Activated naive CD4-positive, alpha-beta T cell treated with anti-CD3 and anti-CD28 coated beads, Interleukin-2, amount 50 U/mL, for 24 hours (primary cell): ENCODE results near the gene SERINC2.
"Not testable (repeated sequence)": the region's sequence is repeated elsewhere in the genome, so short reads cannot be mapped to it uniquely, and the experiment has no call there.

ENCODE experiments used
- H3K27ac Mint-ChIP-seq: one replicate; pipeline ENCODE4 v1.8.0; 2021; ENCODE audit warnings: mild to moderate bottlenecking, mixed read lengths
- H3K27me3 Mint-ChIP-seq: one replicate; pipeline ENCODE4 v1.8.0; 2021; ENCODE audit warnings: mixed read lengths
- H3K36me3 Mint-ChIP-seq: one replicate; pipeline ENCODE4 v1.8.0; 2021; ENCODE audit warnings: mixed read lengths
- H3K4me1 Mint-ChIP-seq: one replicate; pipeline ENCODE4 v1.8.0; 2021; ENCODE audit warnings: mixed read lengths
- H3K4me3 Mint-ChIP-seq: one replicate; pipeline ENCODE4 v1.8.0; 2021; ENCODE audit warnings: mild to moderate bottlenecking, mixed read lengths
- H3K9me3 Mint-ChIP-seq: one replicate; pipeline ENCODE4 v1.8.0; 2021; ENCODE audit warnings: mixed read lengths

Gene SERINC2

DNA sequence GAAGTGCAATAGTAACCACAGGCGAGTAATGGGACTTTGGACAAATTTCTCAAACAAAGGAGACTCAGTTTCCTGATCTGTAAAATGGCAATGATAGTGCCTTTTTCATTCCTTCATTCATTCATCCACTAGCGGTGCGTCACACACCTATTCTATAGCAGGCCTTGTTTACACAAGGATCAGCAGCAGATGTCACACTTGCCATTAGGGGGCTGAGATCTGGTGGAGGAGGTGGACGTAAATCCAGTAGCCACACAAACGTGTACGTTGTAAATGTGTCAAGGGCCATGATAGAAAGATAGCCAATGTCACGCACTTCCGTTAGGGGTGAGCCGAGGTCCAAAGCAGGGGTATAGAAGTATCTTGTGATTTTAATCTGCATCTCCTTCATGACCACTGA, 34.2 kb downstream of the SERINC2 start:
- H3K9me3 Mint-ChIP-seq: peaks cover 11% of the 10 kb centered on the region
- H3K27ac Mint-ChIP-seq: no peak overlapping the region
- no peaks in the 10 kb centered on the region for H3K36me3 Mint-ChIP-seq
- no peak overlapping the region for H3K4me3 Mint-ChIP-seq
- peaks cover 15% of the 10 kb centered on the region for H3K27me3 Mint-ChIP-seq
- no peaks in the 10 kb centered on the region for H3K4me1 Mint-ChIP-seq

DNA sequence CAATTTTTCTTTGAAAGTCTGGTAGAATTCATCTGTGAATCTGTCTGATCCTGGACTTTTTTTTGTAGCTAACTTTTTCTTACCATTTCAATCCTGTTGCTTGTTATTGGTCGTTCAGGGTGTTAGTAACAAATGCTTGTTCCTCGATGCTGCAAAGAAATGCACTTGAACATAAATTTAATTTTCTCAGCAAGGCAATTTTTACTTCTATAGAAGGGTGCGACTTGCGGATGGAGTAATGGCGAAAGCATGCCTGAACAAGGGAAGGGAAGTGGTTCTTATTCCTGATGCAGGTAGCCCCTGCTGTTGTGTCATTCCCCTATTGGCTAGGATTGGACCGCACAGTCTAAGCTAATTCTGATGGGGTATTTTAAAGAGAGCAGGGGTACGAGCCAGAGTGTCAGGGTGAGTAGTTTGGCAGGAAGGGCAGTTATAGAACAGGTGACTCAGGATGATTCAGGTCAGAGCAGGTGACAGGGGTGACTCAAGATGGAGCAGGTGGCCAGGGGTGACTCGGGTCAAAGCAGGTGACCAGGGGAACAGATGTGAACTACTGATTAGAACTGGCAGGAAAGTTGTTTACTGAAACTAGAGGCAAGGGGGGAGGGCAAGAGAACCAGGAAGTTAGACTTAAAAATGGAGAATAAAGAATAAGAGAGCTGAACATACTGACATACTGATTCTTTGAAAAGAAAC, 40.5 kb downstream of the SERINC2 start:
- H3K27me3 Mint-ChIP-seq: peaks cover 30% of the 10 kb centered on the region
- no peaks in the 10 kb centered on the region for H3K4me1 Mint-ChIP-seq
- H3K36me3 Mint-ChIP-seq: peaks cover 3% of the 10 kb centered on the region
- no peak overlapping the region for H3K27ac Mint-ChIP-seq
- peaks cover 45% of the 10 kb centered on the region for H3K9me3 Mint-ChIP-seq
- H3K4me3 Mint-ChIP-seq: no peak overlapping the region

DNA sequence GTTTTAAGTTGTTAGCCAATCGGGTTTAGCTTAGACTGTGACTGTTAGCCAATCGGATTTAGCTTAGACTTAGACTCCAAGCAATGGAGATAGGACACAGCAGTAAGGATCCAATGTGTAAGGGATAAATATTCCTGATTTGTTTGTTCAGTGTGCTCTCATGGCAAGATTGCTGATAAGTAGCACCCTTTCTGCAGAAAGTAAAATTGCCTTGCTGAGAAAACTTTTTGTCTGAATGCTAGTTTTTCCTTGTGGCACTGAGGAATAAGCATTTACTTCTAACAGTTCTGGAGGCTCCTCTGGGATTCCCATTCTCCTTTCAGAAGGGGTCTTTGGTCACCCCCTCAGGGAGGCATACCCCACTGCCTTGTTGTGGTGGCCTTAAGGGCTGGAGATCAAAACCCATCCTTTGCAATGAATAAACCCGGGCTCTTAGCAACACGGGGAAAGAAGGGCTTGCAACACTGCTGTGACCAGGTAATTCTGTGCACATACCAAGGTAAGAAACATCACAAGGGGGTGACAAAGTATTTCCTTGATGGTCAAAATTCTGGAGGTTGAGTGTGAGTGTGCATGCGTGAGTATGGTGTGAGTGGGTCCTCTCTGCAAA, 45.4 kb downstream of the SERINC2 start:
- Mint-ChIP-seq H3K9me3 (peaks cover 38% of the 10 kb centered on the region), H3K27ac (no peak overlapping the region), H3K4me3 (no peak overlapping the region), H3K4me1 (no peaks in the 10 kb centered on the region), H3K36me3 (peaks cover 3% of the 10 kb centered on the region), H3K27me3 (peaks cover 26% of the 10 kb centered on the region)

DNA sequence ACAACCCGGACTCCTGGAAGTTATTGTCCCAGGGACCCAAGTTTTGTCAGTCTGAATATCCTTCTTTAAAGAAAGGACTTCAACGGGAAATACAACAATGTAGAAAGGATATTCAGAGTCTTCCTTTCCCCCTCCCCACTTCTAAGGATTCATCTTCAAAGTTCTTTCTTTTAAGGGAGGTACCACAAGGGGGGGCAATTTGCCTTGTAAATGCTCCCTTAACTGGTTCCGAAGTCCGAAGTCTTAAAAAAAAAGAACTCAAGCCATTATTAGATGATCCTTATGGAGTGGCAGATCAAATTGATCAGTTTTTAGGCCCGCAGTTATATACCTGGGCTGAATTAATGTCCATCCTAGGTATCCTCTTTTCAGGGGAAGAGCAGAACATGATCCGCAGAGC, 47.0 kb downstream of the SERINC2 start:
- Mint-ChIP-seq H3K4me3 (no peak overlapping the region), H3K27ac (no peak overlapping the region), H3K9me3 (peaks cover 33% of the 10 kb centered on the region), H3K36me3 (no peaks in the 10 kb centered on the region), H3K27me3 (peaks cover 31% of the 10 kb centered on the region), H3K4me1 (no peaks in the 10 kb centered on the region)

DNA sequence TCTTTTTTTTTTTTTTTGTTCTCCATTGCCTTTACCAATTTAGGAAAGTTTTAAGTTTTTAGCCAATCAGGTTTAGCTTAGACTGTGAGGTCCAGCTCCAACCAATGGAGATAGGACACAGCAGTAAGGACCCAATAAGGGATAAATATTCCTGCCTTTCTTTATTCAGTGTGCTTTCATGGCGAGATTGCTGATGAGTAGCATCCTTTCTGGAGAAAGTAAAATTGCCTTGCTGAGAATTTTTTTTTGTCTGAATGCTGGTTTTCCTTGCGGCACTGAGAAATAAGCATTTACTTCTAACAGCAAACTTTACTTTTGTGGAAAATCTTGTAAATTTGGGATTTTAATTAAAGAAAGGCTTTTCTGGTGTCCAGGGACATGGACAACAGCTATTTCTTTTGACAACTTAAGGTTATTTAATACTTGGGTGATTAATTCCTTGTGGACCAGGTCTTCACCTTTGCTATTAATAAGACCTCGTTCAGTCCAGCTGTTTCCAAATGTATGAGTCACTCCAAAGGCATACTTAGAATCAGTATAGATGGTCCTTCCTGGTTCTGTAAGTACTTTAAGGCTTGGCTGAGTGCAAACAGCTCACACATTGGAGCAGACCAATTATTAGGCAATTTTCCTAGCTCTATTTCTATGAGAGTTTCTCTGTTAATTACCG, 54.1 kb downstream of the SERINC2 start:
- Mint-ChIP-seq H3K36me3 (peaks cover 1% of the 10 kb centered on the region), H3K27me3 (peaks cover 29% of the 10 kb centered on the region), H3K9me3 (no peaks in the 10 kb centered on the region), H3K4me1 (no peaks in the 10 kb centered on the region), H3K27ac (no peak overlapping the region), H3K4me3 (no peak overlapping the region)

DNA sequence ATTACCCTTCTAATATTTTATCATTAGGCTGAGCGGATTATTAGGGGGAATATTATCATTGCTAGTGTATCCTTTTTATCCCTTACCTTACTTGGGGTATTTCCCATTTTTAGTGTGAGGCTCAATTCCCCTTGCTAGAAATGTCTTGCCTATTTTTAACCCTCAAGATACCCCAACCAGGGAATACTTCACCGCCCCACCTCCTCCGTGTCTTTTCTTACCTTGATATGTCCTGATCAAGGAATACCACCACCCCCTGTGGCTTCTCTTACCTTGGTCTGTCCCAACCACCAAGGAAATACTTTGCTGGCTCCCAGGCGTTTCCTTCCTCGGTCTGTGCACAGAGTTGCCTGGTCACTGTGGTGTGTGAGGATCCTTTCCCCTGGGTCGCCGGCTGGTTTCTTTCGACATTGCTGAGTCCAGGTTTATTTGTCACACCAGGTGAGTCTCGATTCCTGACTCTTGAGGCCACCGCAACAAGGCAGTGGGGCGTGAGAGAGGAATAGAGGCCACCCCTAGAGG, 57.8 kb downstream of the SERINC2 start:
- no peaks in the 10 kb centered on the region for H3K9me3 Mint-ChIP-seq
- no peak overlapping the region for H3K4me3 Mint-ChIP-seq
- H3K4me1 Mint-ChIP-seq: no peaks in the 10 kb centered on the region
- peaks cover 18% of the 10 kb centered on the region for H3K27me3 Mint-ChIP-seq
- H3K27ac Mint-ChIP-seq: no peak overlapping the region
- peaks cover 1% of the 10 kb centered on the region for H3K36me3 Mint-ChIP-seq

DNA sequence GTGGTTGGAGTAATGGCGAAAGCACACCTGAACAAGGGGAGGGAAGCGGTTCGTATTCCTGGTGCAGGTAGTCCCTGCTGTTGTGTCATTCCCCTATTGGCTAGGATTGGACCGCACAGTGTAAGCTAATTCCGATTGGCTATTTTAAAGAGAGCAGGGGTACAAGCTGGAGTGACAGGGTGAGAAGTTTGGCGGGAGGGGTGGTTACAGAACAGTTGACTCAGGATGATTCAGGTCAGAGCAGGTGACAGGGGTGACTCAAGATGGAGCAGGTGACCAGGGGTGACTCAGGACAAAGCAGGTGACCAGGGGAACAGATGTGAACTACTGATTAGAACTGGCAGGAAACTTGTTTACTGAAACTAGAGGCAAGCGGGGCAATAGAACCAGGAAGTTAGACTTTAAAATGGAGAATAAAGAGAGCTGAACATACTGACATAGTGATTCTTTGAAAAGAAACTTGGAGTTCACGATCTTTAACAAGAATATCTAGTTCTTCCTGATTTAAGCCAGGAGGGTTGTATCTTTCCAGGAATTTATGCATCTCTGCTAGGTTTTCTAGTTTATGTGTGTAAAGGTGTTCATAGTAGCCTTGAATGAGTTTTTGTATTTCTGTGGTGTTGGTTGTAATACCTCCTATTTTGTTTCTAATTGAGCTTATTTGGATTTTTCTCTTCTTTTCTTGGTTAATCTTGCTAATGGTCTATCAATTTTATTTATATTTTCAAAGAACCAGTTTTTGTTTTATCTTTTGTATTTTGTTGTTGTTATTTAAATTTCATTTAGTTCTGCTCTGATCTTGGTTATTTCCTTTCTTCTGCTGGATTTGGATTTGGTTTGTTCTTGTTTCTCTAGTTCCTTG, 58.7 kb downstream of the SERINC2 start:
- not testable (repeated sequence) for H3K4me1 Mint-ChIP-seq, H3K27ac Mint-ChIP-seq, H3K9me3 Mint-ChIP-seq, H3K36me3 Mint-ChIP-seq, H3K4me3 Mint-ChIP-seq
- H3K27me3 Mint-ChIP-seq: peaks cover 18% of the 10 kb centered on the region

DNA sequence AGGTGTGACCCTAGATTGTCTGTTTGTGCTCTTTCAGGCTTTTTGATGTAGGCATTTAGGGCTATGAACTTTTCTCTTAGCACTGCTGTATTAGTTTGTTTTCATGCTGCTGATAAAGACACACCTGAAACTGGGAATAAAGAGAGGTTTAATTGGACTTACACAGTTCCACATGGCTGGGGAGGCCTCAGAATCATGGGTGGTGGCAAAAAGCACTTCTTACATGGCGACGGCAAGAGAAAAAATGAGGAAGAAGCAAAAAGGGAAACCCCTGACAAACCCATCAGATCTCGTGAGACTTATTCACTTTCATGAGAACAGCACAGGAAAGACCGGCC, 59.3 kb downstream of the SERINC2 start:
- not testable (repeated sequence) for H3K9me3 Mint-ChIP-seq, H3K4me1 Mint-ChIP-seq, H3K36me3 Mint-ChIP-seq, H3K27ac Mint-ChIP-seq, H3K4me3 Mint-ChIP-seq
- peaks cover 18% of the 10 kb centered on the region for H3K27me3 Mint-ChIP-seq

DNA sequence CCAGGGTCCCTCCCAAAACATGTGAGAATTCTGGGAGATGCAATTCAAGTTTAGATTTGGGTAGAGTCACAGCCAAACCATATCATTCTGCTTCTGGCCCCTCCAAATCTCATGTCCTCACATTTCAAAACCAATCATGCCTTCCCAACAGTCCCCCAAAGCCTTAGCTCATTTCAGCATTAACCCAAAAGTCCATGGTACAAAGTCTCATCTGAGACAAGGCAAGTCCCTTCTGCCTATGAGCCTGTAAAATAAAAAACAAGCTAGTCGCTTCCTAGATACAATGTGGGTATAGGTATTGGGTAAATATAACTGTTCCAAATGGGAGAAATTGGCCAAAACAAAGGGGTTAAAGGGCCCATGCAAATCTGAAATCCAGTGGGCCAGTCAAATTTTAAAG, 59.7 kb downstream of the SERINC2 start:
- H3K27ac Mint-ChIP-seq, H3K4me1 Mint-ChIP-seq, H3K4me3 Mint-ChIP-seq, H3K9me3 Mint-ChIP-seq, H3K36me3 Mint-ChIP-seq: not testable (repeated sequence)
- peaks cover 18% of the 10 kb centered on the region for H3K27me3 Mint-ChIP-seq

DNA sequence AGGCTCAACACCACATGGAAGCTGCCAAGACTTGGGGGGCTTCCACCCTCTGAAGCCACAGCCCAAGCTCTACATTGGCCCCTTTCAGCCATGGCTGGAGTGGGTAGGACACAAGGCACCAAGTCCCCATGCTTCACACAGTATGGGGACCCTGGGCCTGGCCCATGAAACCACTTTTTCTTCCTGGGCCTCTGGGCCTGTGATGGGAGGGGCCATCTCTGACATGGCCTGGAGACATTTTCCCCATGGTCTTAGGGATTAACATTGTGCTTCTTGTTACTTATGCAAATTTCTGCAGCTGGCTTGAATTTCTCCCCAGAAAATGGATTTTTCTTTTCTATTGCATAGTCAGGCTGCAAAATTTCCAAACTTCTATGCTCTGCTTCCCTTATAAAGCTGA, 60.5 kb downstream of the SERINC2 start:
- H3K4me1 Mint-ChIP-seq, H3K27ac Mint-ChIP-seq, H3K4me3 Mint-ChIP-seq, H3K36me3 Mint-ChIP-seq, H3K9me3 Mint-ChIP-seq: not testable (repeated sequence)
- peaks cover 20% of the 10 kb centered on the region for H3K27me3 Mint-ChIP-seq

DNA sequence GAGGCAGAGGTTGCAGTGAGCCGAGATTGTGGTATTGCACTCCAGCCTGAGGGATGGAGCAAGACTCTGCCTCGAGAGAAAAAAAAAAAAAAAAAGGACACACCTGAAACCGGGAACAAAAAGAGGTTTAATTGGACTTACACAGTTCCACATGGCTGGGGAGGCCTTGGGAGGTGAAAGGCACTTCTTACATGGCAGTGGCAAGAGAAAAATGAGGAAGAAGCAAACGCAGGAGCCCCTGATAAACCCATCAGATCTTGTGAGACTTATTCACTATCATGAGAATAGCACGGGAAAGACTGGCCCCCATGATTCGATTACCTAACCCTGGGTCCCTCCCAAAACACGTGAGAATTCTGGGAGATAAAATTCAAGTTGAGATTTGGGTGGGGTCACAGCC, 61.6 kb downstream of the SERINC2 start:
- H3K4me3 Mint-ChIP-seq: not testable (repeated sequence)

DNA sequence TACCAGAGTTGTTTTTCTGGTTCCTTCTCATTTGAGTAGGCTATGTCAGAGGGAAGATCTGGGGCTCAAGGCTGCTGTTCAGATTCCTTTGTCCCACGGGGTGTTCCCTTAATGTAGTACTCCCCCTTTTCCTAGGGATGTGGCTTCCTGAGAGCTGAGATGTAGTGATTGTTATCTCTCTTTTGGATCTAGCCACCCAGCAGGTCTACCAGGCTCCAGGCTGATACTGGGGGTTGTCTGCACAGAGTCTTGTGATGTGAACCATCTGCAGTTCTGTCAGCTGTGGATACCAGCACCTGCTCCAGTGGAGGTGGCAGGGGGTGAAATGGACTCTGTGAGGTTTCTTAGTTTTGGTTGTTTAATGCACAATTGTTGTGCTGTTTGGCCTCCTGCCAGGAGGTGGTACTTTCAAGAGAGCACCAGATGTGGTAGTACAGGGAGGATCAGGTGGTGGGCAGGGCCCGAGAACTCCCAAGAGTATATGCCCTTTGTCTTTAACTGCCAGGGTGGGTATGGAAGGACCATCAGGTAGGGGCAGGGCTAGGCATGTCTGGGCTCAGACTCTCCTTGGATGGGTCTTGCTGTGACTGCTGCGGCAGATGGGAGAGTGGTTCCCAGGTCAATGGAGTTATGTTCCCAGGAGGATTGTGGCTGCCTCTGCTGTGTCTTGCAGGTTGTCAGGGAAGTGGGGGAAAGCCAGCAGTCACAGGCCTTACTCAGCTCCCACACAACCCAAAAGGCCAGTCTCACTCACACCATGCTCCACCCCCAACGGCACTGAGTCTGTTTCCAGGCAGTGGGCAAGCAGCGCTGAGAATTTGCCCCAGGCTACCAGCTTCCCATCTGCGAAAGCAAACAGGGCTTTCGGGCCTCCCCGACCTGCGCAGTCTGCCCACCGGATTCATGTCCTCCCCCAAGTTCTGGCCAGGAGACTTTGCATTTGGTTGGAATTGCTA, 64.2 kb downstream of the SERINC2 start:
- H3K4me3 Mint-ChIP-seq: no peak overlapping the region
- H3K27ac Mint-ChIP-seq: no peak overlapping the region
- H3K9me3 Mint-ChIP-seq: peaks cover 5% of the 10 kb centered on the region
- no peaks in the 10 kb centered on the region for H3K4me1 Mint-ChIP-seq
- peaks cover 3% of the 10 kb centered on the region for H3K36me3 Mint-ChIP-seq
- H3K27me3 Mint-ChIP-seq: peaks cover 4% of the 10 kb centered on the region

More for the DNA sequence above, 61.6 kb downstream of the SERINC2 start:
- not testable (repeated sequence) for H3K9me3 Mint-ChIP-seq, H3K27ac Mint-ChIP-seq, H3K4me1 Mint-ChIP-seq, H3K36me3 Mint-ChIP-seq
- peaks cover 20% of the 10 kb centered on the region for H3K27me3 Mint-ChIP-seq

DNA sequence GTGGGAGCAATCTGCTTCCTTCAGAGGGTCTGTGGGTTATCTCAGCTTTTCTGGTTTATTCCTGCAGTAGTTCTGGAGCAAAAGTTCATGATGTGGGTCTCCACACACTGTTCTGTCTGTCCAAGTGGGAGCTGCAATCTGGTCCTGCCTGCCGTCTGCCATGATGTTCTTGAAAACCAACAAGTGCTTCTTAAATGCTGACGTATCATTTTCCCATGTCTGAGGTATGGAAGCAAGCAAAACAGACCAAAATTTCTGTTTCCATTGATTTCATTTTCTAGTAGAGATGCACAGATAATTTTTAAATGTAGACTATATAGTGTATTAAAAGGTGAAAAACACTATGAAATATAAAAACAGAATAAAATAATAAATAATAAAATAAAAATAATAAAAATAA, 65.2 kb downstream of the SERINC2 start:
- peaks cover 2% of the 10 kb centered on the region for H3K27me3 Mint-ChIP-seq
- H3K36me3 Mint-ChIP-seq: peaks cover 3% of the 10 kb centered on the region
- H3K27ac Mint-ChIP-seq: no peak overlapping the region
- no peaks in the 10 kb centered on the region for H3K4me1 Mint-ChIP-seq
- H3K4me3 Mint-ChIP-seq: no peak overlapping the region
- peaks cover 5% of the 10 kb centered on the region for H3K9me3 Mint-ChIP-seq

DNA sequence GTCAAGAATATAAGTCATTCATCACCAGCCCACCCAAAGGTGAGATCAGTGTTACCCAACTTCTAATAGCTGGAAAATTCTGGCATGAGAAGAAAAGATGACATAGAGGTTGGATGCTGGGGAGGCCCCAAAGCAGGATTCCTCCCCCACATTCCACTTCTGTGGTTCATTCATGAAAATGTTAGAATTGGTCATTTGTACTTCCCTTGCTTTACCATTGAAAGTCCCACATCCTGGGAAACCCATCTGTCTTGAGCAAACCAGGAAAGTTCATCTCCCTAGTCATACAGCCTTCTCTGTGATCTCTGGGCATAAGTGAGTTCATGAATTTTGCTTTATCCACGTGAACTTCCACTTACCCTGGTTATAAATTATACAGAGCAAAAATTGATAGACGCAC, 66.8 kb downstream of the SERINC2 start:
- Mint-ChIP-seq H3K4me3 (no peak overlapping the region), H3K36me3 (peaks cover 3% of the 10 kb centered on the region), H3K27me3 (peaks cover 2% of the 10 kb centered on the region), H3K9me3 (peaks cover 5% of the 10 kb centered on the region), H3K27ac (no peak overlapping the region), H3K4me1 (no peaks in the 10 kb centered on the region)

DNA sequence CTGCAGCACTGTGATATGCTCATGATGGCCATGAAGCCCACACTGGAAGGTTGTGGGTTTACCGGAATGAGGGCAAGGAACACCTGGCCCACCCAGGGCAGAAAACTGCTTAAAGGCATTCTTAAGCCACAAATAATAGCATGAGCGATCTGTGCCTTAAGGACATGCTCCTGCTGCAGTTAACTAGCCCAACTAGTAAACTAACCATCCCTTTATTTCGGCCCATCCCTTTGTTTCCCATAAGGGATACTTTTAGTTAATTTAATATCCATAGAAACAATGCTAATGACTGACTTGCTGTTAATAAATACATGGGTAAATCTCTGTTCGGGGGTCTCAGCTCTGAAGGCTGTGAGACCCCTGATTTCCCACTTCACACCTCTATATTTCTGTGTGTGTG, 67.4 kb downstream of the SERINC2 start:
- not testable (repeated sequence) for H3K27ac Mint-ChIP-seq, H3K4me1 Mint-ChIP-seq, H3K36me3 Mint-ChIP-seq, H3K9me3 Mint-ChIP-seq, H3K4me3 Mint-ChIP-seq, H3K27me3 Mint-ChIP-seq
